NB4 (cell line): Measurements from ENCODE around the gene TBL1XR1.

Experiments used
- MYC ChIP-seq: IDR thresholded peaks from 2 replicates; pipeline ENCODE4 v1.6.1; 2011; ENCODE audit warnings: low read depth, low read length
- POLR2A ChIP-seq: IDR thresholded peaks from 2 replicates; pipeline ENCODE4 v1.6.1; 2011; ENCODE audit warnings: mild to moderate bottlenecking; ENCODE audit not compliant: insufficient read length; ENCODE audit errors: extremely low read depth
- TF ChIP-seq, protein P1 (sequence below): IDR thresholded peaks from 2 replicates; pipeline ENCODE4 v1.6.1; 2011; ENCODE audit warnings: low read depth, low read length
- TF ChIP-seq, protein P2 (sequence below): IDR thresholded peaks from one replicate; pipeline ENCODE4 v1.5.1; 2012; ENCODE audit warnings: low read depth, low read length

DNA sequence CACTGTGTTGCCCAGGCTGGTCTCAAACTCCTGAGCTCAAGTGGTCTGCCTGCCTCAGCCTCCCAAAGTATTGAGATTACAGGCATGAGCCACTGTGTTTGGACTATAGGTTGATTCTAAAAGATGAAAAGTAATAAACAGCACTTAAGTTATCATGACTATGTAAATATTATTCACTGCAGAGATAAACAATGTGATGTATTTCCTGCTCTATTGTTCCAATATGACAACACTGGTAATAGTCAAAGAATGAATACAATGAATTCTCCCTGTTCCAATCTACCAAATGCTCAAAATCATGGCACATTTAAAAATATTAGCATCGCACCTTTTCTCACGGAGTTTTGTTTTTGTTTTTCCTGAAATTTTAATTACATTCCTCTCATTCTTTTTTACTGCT lies 36.8 kb upstream of the TBL1XR1 start:
- TF ChIP-seq, protein P1, sequence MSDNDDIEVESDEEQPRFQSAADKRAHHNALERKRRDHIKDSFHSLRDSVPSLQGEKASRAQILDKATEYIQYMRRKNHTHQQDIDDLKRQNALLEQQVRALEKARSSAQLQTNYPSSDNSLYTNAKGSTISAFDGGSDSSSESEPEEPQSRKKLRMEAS, result no peak
- TF ChIP-seq, protein P2, sequence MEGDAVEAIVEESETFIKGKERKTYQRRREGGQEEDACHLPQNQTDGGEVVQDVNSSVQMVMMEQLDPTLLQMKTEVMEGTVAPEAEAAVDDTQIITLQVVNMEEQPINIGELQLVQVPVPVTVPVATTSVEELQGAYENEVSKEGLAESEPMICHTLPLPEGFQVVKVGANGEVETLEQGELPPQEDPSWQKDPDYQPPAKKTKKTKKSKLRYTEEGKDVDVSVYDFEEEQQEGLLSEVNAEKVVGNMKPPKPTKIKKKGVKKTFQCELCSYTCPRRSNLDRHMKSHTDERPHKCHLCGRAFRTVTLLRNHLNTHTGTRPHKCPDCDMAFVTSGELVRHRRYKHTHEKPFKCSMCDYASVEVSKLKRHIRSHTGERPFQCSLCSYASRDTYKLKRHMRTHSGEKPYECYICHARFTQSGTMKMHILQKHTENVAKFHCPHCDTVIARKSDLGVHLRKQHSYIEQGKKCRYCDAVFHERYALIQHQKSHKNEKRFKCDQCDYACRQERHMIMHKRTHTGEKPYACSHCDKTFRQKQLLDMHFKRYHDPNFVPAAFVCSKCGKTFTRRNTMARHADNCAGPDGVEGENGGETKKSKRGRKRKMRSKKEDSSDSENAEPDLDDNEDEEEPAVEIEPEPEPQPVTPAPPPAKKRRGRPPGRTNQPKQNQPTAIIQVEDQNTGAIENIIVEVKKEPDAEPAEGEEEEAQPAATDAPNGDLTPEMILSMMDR, result no peak
- TF ChIP-seq POLR2A (no peak), MYC (no peak)
